Naive thymus-derived CD4-positive, alpha-beta T cell (primary cell): Measurements from ENCODE around the gene DDX25. TPM values are rescaled to one million over a fixed set of nuclear protein-coding genes. Genes with fewer than 3 reads are reported as not detected.

Source experiments
- ATAC-seq: fragments of 150-1000 bp; cut with Tn5 transposase; 2 replicates; pipeline ENCODE4 v1.10.0; 2021; ENCODE audit warnings: mild to moderate bottlenecking, moderate library complexity
- CTCF ChIA-PET: fragments of 350-600 bp; sonication (Branson Sonifier 250); formaldehyde crosslinking; loops from one replicate; lab custom pipeline; 2021; ENCODE audit warnings: antibody characterized with exemption; lab: Charles Lee
- POLR2A ChIA-PET: fragments of 350-600 bp; sonication (Branson Sonifier 250); formaldehyde crosslinking; loops from one replicate; lab custom pipeline; 2021; ENCODE audit warnings: antibody characterized with exemption, inconsistent platforms; lab: Charles Lee
- DNase-seq, 9 donors: peaks; one replicate each; pipeline versions ENCODE4 v3.0.0 to v3.0.0-alpha.2; 2020 to 2022; ENCODE audit warnings: mixed read lengths in 1 of 9
- H3K27ac ChIP-seq: one replicate; pipeline ENCODE4 v1.7.0; 2013; ENCODE audit warnings: mild to moderate bottlenecking, low read depth, low read length, moderate library complexity
- H3K27me3 ChIP-seq, 2 donors: one replicate each; pipeline ENCODE4 v1.7.0; 2013; ENCODE audit warnings: low read length in 2 of 2, mild to moderate bottlenecking in 2 of 2, moderate library complexity in 2 of 2; ENCODE audit not compliant: control insufficient read depth in 2 of 2, insufficient read depth in 2 of 2
- H3K36me3 ChIP-seq, 3 experiments: 1 replicate in 2 of 3; 2 replicates in 1 of 3; pipeline ENCODE4 v1.7.0; 2013; ENCODE audit warnings: low read length in 3 of 3, mild to moderate bottlenecking in 3 of 3, moderate library complexity in 1 of 3; ENCODE audit not compliant: insufficient read depth in 3 of 3, control insufficient read depth in 2 of 3
- H3K4me1 ChIP-seq, 2 donors: one replicate each; pipeline ENCODE4 v1.7.0; 2013; ENCODE audit warnings: low read length in 2 of 2, mild to moderate bottlenecking in 2 of 2, moderate library complexity in 1 of 2; ENCODE audit not compliant: control insufficient read depth in 2 of 2, insufficient read depth in 2 of 2
- H3K4me3 ChIP-seq: 2 replicates; pipeline ENCODE4 v1.7.0; 2013; ENCODE audit warnings: mild to moderate bottlenecking, low read length
- H3K9me3 ChIP-seq, 3 experiments: 1 replicate in 2 of 3; 2 replicates in 1 of 3; pipeline ENCODE4 v1.7.0; 2013; ENCODE audit warnings: low read length in 3 of 3; ENCODE audit not compliant: control insufficient read depth in 2 of 3
- H3K27ac Mint-ChIP-seq, 9 donors: one replicate each; pipeline ENCODE4 v1.8.0; 2020 to 2022; ENCODE audit warnings: mixed read lengths in 9 of 9, mild to moderate bottlenecking in 8 of 9, moderate library complexity in 5 of 9, inconsistent platforms in 2 of 9
- H3K27me3 Mint-ChIP-seq, 5 donors: one replicate each; pipeline ENCODE4 v1.8.0; 2021 to 2022; ENCODE audit warnings: mixed read lengths in 5 of 5, mild to moderate bottlenecking in 1 of 5
- H3K36me3 Mint-ChIP-seq, 5 donors: one replicate each; pipeline ENCODE4 v1.8.0; 2020 to 2022; ENCODE audit warnings: mixed read lengths in 5 of 5, mild to moderate bottlenecking in 3 of 5, inconsistent platforms in 1 of 5
- H3K4me1 Mint-ChIP-seq, 7 donors: one replicate each; pipeline ENCODE4 v1.8.0; 2020 to 2022; ENCODE audit warnings: mixed read lengths in 7 of 7, mild to moderate bottlenecking in 3 of 7, inconsistent platforms in 1 of 7
- H3K4me3 Mint-ChIP-seq, 10 donors: one replicate each; pipeline ENCODE4 v1.8.0; 2020 to 2022; ENCODE audit warnings: mild to moderate bottlenecking in 10 of 10, mixed read lengths in 10 of 10, moderate library complexity in 6 of 10, inconsistent platforms in 2 of 10
- H3K9me3 Mint-ChIP-seq, 11 donors: one replicate each; pipeline ENCODE4 v1.8.0; 2020 to 2022; ENCODE audit warnings: mixed read lengths in 11 of 11, mild to moderate bottlenecking in 4 of 11, inconsistent platforms in 1 of 11, moderate library complexity in 1 of 11
- intact Hi-C, 2 donors: fragments of 100-400 bp; cut with micrococcal nuclease; formaldehyde crosslinking; loops; one replicate each; pipeline ENCODE4 v1.15.1; 2023
- polyA plus RNA-seq, 2 donors: library from polyadenylated mRNA; unstranded; fragments of 300-500 nt; fragmentation: Illumina TruSeq; gene quantifications; one replicate each; pipeline ENCODE4 v1.2.3, GENCODE V29; 2021
- total RNA-seq, 6 experiments: library from RNA in 5 of 6; stranded (reverse) in 5 of 6; gene quantifications; 1 replicate in 5 of 6; 2 replicates in 1 of 6; pipeline ENCODE4 v1.2.3 and lab custom pipeline; 2021 to 2026

The DDX25 gene
- total and polyA plus RNA-seq, 7 experiments from 2014 or later = 0.02 to 0.05 TPM; not detected in 5

DNA sequence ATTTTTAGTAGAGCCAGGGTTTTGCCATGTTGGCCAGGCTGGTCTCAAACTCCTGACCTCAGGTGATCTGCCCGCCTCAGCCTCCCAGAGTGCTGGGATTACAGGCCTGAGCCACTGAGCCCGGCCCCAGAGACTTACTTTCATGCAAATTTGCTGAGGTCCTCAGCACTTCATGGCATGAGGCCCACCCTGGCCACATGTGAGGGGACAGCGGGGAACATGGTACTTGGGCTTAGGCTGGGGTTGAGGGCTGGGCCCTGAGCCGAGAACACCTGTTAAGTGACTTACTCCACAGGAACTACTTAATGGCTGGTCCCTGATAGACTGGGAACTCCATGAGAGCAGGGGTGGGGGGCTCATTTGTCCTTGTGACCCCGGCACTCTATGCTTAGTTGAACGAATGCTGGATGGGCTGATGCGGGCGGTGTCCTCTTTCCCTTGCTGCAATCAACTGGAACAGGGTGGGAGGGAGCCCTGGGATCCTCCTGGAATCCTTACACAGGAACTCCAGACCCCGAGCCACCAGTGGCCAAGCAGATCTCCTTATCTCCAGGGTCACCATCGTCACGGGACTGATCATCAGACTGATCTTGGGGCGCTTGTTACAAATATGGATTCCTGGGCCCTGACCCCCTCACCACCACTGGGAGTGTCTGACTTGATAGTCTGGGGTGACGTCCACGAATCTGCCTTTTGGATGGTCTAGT, 42.6 kb downstream of the DDX25 start:
- H3K9me3 Mint-ChIP-seq = no peaks in the 10 kb centered on the region
- Histone ChIP-seq H3K27me3 (no peaks in the 10 kb centered on the region), H3K36me3 (no peaks in the 10 kb centered on the region), H3K4me1 (no peaks in the 10 kb centered on the region), H3K27ac (no peak overlapping the region), H3K9me3 (no peaks in the 10 kb centered on the region), H3K4me3 (no peak overlapping the region)
- H3K27me3 Mint-ChIP-seq = peaks cover 0 to 6% (median 4%) of the 10 kb centered on the region in 5 donors
- DNase-seq (peak in 1 of 9 donors; percentile 16), ATAC-seq (no peak)
- H3K4me1 Mint-ChIP-seq = peaks cover 2 to 9% (median 8%) of the 10 kb centered on the region in 7 donors
- peaks cover 0 to 4% (median 0%) of the 10 kb centered on the region in 5 donors for H3K36me3 Mint-ChIP-seq
- POLR2A ChIA-PET = no interaction called here
- CTCF ChIA-PET = no interaction called here
- intact Hi-C loops = no loop called here
- H3K4me3 Mint-ChIP-seq = no peak overlapping the region
- H3K27ac Mint-ChIP-seq = no peak overlapping the region

DNA sequence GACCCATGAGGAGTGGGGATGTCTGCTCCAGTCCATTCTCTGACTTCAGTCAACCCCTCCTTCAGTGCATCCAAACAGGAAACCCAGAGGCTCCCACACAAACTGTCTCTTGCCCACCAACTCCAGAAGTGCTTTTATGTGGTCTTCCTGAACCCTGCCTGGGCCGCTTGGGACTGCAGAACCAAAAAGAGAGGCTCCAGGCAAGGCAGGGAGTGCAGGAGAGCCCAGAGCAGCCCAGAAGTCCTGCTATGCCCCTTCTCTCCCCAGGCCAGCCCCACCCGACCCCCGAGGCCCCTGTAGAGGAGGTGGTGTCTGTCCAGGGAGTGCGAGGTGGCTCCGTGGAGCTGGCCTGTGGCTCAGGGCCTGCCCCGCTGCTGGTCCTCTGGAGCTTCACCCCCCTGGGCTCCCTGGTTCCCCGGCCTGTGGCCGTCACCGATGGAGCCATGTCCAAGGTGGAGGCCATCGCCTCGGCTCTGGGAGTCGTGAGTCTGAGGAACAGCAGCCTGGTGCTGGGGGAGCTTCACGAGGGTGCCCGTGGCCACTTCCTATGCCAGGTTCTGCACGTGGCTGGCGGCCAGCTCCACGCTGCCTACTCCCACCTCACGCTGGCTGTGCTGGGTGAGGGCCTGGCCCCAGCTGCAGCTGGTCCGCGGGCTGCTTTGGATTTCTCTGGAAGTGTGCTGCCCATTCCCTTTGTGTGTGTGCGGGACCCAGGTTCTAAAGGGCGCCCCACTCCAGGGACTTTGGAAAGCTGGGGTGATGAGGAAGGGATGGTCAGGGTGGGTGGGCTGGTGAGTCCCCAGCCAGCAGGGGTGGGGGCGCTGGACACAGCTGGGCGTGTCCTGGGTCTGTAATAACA, 43.3 kb downstream of the DDX25 start:
- ChIA-PET POLR2A (no interaction called here), CTCF (no interaction called here)
- intact Hi-C loops = no loop called here
- DNase-seq (peak in 1 of 9 donors; percentile 8), ATAC-seq (no peak)
- Mint-ChIP-seq H3K36me3 (peaks cover 0 to 4% (median 0%) of the 10 kb centered on the region in 5 donors), H3K9me3 (no peaks in the 10 kb centered on the region), H3K27ac (no peak overlapping the region), H3K4me3 (no peak overlapping the region), H3K27me3 (peaks cover 0 to 6% (median 4%) of the 10 kb centered on the region in 5 donors), H3K4me1 (peaks cover 0 to under 1% (median 0%) of the 10 kb centered on the region in 7 donors)
- Histone ChIP-seq H3K4me1 (no peaks in the 10 kb centered on the region), H3K27me3 (no peaks in the 10 kb centered on the region), H3K4me3 (no peak overlapping the region), H3K36me3 (no peaks in the 10 kb centered on the region), H3K27ac (no peak overlapping the region), H3K9me3 (no peaks in the 10 kb centered on the region)

DNA sequence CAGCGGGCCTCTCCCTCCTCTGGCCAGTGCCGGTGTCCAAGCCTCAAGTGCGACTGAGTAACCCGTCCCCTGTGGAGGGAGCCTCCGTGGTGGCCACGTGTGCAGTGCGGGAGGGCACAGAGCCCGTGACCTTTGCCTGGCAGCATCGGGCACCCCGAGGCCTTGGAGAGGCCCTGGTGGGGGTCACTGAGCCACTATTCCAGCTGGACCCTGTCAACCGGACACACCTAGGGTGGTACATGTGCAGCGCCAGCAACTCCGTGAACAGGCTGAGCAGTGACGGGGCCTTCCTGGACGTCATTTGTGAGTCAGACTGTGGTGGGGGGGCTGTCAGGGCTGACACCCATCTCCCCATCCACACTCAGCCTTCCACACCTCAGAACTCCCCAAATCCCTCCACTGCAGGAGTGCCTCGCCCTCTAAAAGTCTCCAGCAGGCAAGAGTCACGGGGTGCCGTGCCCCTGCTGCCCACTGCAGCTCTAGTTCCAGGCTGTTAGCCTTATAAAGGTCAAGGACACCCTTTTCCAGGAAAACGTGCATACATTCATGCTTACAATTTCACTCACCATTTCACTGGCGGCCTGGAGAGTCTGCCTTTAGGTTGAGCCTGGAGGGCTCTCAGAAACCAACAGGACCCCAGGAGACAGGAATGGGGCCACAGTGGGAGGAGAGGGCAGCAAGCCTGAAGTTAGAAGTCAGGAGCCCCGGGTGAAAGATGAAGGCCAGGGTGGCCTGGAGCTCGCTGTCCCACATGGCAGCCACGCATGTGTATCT, 44.2 kb downstream of the DDX25 start:
- DNase-seq = no peak
- H3K4me3 ChIP-seq = no peak overlapping the region
- ChIA-PET POLR2A (no interaction called here), CTCF (interaction anchor here (1.0 to 1.4 kb wide), 2 partner anchors 245 to 247 kb away, joined by 3 to 5 read pairs; no protein-coding TSS in a partner anchor)
- Mint-ChIP-seq H3K4me3 (no peak overlapping the region), H3K27ac (no peak overlapping the region), H3K4me1 (no peaks in the 10 kb centered on the region), H3K27me3 (peaks cover 0 to 6% (median 4%) of the 10 kb centered on the region in 5 donors), H3K36me3 (peaks cover 0 to 4% (median 0%) of the 10 kb centered on the region in 5 donors), H3K9me3 (no peaks in the 10 kb centered on the region)
- no peaks in the 10 kb centered on the region for H3K36me3 ChIP-seq
- no peaks in the 10 kb centered on the region for H3K4me1 ChIP-seq
- no peaks in the 10 kb centered on the region for H3K27me3 ChIP-seq
- ATAC-seq = no peak
- H3K9me3 ChIP-seq = no peaks in the 10 kb centered on the region
- H3K27ac ChIP-seq = no peak overlapping the region
- intact Hi-C loops = no loop called here

DNA sequence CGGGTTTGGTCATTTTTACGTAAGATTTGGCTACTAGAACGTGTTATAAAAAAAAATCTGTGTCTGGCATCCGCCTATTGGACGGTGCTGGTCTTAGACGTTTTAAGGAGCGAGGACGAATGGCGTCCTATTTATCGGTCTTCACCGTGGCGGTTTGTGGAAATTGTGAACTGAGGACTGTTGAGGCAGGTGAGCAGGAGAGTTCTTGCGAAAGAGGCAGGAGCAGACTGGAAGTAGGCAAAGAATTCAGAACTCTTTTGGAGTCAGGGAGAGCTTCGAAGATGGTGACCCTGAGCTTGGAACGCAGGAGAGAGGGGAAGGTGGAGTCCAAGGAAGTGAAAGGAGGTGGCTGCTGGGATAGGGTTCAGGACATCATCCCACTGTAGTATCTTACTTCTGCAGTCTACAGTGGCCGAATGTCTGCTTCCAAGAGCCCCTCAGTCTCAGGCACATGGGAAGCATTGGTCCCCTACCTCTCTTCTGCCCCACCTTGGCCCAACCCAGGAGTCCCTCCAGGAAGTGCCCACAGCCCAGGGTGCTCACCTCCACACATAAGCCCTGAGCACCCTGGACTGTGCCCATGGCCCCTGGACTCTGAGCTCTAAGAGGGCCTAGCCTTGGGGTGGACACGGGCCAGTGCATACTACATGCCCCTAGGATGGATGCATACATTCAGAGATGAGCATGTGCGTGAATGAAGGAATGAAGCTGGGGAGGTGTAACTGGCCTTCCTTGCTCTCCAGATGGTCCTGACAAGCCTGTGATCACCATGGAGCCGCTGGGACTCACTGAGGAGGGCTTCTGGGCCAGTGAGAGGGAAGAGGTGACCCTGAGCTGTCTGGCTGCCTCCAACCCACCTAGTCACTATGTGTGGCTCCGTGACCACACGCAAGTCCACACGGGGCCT, 45.2 kb downstream of the DDX25 start:
- H3K27ac ChIP-seq = no peak overlapping the region
- ChIA-PET CTCF (interaction anchor here (1.0 to 1.5 kb wide), 3 partner anchors 22 to 246 kb away, joined by 3 to 5 read pairs (median 3); no protein-coding TSS in a partner anchor), POLR2A (no interaction called here)
- no peak overlapping the region for H3K4me3 ChIP-seq
- peaks cover 0 to 6% (median 4%) of the 10 kb centered on the region in 5 donors for H3K27me3 Mint-ChIP-seq
- no peaks in the 10 kb centered on the region for H3K4me1 Mint-ChIP-seq
- intact Hi-C loops = no loop called here
- H3K27ac Mint-ChIP-seq = no peak overlapping the region
- no peak overlapping the region for H3K4me3 Mint-ChIP-seq
- no peaks in the 10 kb centered on the region for H3K9me3 Mint-ChIP-seq
- H3K9me3 ChIP-seq = no peaks in the 10 kb centered on the region
- DNase-seq (no peak), ATAC-seq (no peak)
- H3K36me3 ChIP-seq = no peaks in the 10 kb centered on the region
- peaks cover 0 to 4% (median 0%) of the 10 kb centered on the region in 5 donors for H3K36me3 Mint-ChIP-seq
- H3K4me1 ChIP-seq = no peaks in the 10 kb centered on the region
- H3K27me3 ChIP-seq = no peaks in the 10 kb centered on the region

GRCh38 chr11:125950178-125950490, 45.8 kb downstream of the DDX25 start:
- Histone ChIP-seq H3K4me1 (no peaks in the 10 kb centered on the region), H3K27me3 (no peaks in the 10 kb centered on the region), H3K9me3 (no peaks in the 10 kb centered on the region), H3K36me3 (no peaks in the 10 kb centered on the region), H3K4me3 (no peak overlapping the region), H3K27ac (no peak overlapping the region)
- DNase-seq = no peak
- Mint-ChIP-seq H3K4me3 (no peak overlapping the region), H3K4me1 (no peaks in the 10 kb centered on the region), H3K27me3 (peaks cover 0 to 6% (median 4%) of the 10 kb centered on the region in 5 donors), H3K36me3 (peaks cover 0 to 4% (median 0%) of the 10 kb centered on the region in 5 donors), H3K27ac (no peak overlapping the region), H3K9me3 (no peaks in the 10 kb centered on the region)
- no peak for ATAC-seq
- ChIA-PET POLR2A (no interaction called here), CTCF (interaction anchor here (1.4 to 1.5 kb wide), 2 partner anchors 22 to 244 kb away, joined by 3 to 5 read pairs; no protein-coding TSS in a partner anchor)
- intact Hi-C loops = no loop called here
